Measurements from ENCODE around the gene GAPDHS.

- TF ChIP-seq CTCF (IDR thresholded peaks at IDR 0.05) (no peak), POLR2A (IDR thresholded peaks at IDR 0.05) (no peak)
Measured at GRCh38 chr19:35577918-35578317, 44.7 kb downstream of the GAPDHS start.

All from testis (tissue), 2 donors.